NCI-H1417 treated with DMSO at 0.1 percent for 48 hours (cell line): ENCODE results near the gene FAM83C.

ENCODE experiments used
- DNase-seq: peaks from one replicate; lab custom pipeline; 2025; lab: John Stamatoyannopoulos, UW

The FAM83C gene

GRCh38 chr20:35283441-35284266 lies 8.6 kb downstream of the FAM83C start:
- no peak for DNase-seq

- no peak for DNase-seq
Observed at GRCh38 chr20:35281506-35282101, 10.6 kb downstream of the FAM83C start.

DNA sequence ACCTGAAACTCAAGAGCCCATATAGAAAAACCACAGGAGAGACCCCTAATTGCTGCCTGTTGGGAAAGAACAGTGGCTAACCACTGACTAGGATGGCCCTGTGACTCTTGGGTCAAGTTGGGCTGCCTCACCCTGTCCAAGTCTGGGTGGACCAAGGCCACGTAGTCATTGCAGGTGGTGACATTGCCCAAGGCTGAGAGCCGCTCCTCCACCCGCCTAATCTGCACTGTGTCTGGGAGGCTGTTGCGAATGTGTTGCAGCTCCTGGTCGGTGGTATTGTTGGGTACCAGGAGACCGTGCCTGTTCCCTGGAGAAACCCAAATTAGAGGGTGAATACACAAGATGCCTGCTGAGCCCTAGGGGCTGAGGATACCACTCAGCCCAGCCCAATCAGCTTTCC lies 11.7 kb downstream of the FAM83C start:
- DNase-seq, result no peak

DNA sequence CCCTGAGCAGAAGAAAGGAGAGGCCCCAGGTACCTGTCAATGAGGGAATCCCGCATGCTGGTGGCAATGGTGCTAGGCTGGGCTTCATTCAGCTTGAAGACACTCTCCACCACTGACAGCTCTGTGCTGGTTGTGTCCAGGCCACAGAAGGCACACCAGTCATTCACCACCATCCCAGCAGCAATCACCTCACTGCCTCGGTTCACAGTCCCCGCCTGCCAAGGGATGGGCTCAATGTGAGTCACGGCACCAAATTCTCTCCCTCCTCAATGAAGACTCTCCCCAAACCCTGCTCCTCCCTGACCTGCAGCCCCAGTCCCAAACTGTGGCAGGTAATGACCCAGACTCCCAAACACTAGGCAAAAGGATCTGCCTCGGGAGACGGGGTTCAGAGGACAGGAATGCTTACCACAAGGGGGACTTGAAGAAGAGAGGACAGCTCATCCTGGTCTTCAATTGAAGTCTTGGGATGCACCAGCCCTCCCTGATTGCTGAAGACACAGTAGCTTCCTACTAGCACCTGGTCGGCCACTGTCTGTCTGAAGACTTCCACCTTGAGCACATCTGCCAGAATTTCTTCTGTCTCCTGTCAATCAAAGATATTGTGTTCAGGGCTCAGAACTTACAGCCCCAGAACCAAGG lies 12.6 kb downstream of the FAM83C start:
- DNase-seq, result no peak

DNA sequence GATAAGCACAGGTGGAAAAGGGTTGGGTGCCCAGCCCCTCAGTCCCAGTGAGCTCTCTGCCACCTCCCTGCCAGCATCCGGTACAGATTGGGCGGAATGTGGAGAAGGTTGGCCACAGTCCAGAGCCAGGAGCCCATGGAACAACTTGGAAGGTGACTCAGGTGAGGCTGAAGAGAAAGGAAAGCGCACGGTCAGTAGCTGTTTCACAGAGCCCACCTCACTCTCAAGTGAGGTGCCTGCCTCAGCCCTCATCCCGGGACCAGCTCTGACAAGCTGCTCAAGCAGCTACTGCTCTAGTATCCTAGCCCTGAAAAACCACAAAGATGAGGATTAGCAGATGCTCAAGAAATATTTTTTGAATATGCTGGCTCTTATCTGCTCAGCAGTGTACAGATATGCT lies 13.2 kb downstream of the FAM83C start:
- DNase-seq, result no peak

DNA sequence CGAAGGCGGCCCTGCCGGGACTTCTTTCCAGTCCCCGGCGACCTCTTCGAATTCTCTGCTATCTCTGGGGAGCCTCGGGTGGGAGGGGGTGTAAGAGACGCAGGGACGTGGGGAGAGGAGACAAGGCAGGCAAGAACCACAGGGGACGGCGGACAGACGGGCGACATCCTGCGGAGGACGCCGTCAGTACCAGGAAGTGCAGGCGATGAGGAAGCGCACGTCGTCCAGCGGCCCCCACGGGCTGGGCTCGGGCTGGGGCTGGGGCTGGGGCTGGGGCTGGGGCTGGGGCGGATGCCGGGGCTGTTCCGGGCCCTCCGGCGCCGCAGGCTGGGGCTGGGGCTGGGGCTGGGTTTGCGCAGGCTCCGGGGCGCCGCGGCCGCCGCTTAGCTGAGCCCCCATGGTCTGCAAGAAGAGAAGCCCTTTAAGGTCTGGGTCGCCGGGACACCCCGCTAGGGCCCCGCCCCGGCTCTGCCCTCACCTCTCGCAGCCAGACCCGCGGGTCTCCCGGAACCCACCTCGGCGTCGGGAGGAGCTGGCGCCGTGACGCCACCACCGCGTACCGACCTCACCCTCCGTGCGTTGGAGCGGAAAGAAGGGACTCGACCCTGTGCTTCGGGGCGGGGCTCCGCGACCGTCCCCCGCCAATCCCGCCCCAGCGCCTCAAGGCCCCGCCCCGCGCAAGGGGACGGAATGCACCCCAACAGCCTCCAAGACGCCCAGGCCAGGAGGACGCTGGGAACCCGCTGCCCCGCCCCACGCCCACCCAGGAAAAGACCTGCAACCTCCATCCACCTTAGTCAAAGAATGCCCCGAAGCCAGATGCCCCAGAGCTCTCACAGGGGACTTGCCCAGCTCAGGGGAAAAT lies 14.5 kb downstream of the FAM83C start, which contains the start of gene MMP24OS:
Gene MMP24OS, minus strand, starts transcription at position 592 of the 865 bp plus-strand sequence. Its CDS starts 193 bp downstream, at position 399.
- peak; percentile 78 for DNase-seq

- DNase-seq, result no peak
Observed at GRCh38 chr20:35277127-35277526, 15.1 kb downstream of the FAM83C start.

GRCh38 chr20:35276408-35276807 lies 15.8 kb downstream of the FAM83C start:
- DNase-seq, result no peak

- DNase-seq, result no peak
Observed at GRCh38 chr20:35275741-35276251, 16.4 kb downstream of the FAM83C start.

GRCh38 chr20:35274172-35275092 lies 17.8 kb downstream of the FAM83C start:
- DNase-seq, result no peak

GRCh38 chr20:35273449-35274171 lies 18.6 kb downstream of the FAM83C start:
- DNase-seq, result no peak

GRCh38 chr20:35271904-35272303 lies 20.3 kb downstream of the FAM83C start:
- no peak for DNase-seq

DNA sequence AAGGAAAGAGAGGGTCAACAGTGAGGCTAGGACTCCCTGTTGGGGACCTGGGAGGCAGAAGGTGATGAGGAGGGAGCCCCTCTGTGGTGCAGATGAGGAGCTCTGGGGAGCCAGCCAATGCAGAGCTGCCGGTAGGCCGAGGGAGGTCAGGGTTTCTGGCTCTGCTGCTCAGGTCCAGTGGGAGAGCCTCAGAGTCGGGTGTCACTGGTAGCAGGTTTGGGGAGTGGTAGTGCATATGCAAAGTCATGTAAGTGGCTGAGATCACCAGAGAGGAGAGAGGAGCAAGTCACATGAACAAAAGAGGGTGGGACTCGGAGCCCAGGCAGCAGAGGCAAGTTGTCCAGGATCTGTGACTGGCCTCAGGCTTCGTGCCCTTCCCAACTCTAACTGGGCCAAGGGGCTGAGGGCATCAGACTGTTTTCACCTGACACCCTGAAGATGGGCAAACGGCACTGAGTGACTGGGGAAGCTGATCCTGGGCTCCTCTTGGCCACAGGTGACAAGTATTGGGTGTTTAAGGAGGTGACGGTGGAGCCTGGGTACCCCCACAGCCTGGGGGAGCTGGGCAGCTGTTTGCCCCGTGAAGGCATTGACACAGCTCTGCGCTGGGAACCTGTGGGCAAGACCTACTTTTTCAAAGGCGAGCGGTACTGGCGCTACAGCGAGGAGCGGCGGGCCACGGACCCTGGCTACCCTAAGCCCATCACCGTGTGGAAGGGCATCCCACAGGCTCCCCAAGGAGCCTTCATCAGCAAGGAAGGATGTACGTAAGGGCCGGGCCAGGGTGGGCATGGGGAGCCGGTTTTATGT lies 20.9 kb downstream of the FAM83C start:
- DNase-seq, result no peak

DNA sequence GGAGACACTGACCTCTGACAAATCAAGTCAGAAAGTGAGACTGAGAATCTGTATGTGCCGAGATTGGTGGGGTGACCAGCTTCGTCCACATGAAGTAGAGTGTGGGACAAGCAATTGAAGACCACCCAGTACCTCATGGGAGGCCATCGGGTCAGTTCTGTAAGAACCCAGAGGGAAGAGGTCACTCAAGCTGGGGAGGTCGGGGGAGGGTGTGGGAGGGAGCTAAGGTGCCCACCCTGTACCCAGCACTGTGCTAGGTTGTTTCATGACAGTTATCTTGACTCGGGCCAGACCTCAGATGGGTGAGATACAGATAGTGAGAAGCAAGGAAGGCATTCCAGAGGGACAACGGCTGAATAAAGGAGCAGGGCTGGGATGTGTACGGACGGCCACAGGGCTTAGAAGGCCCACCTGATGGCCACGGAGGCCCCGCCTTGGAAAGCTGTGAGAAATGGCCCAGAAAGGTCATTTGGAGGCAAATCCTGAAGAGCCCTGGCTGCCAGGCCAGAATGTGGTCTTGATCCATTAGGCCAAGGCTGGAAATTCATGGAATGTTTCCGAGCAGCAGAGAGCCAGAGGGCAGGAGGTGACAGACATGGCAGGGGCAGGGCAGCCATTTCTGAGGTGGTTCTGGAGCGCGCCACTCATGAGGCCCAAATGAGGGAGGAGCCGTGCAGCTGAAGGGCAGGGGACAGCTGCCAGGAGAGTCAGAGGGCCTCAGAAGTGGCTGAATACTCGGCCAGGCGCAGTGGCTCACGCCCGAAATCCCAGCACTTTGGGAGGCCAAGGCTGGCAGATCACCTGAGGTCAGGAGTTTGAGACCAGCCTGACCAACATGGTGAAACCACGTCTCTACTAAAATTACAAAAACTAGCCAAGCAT lies 22.0 kb downstream of the FAM83C start:
- no peak for DNase-seq

DNA sequence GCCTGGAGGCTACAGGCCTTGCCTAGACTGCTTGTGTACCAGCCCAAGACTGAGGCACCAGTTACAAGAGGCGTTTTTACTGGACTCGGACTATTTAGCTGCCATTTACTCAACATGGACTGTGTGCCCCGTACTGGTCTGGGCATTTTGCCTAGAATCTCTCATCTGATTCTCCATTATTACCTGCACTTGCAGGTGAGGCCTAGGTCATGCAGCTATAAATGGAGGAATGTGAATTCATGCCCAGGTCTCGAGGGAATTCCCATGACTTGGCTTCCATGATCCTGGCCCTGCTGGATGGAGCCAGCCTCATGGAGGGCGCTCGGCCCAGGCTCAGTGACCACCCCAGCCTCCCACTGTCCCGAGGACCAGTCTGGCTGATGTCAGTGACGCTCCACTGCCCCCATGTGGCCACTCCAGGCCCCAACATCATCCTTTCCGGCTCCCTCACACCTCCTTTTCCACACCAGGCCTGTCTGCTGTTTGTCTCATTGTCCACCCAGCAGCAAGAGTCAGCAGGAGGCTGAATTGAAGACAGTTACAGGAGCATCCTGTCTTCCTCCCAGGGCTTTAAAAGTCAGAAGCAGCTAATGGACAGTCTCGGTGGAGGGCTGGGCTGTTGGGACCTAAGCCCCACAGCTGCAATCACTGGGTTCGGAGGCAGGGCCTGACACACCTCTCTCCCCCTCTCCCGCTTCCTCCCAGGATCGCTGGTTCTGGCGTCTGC lies 23.0 kb downstream of the FAM83C start:
- no peak for DNase-seq

DNA sequence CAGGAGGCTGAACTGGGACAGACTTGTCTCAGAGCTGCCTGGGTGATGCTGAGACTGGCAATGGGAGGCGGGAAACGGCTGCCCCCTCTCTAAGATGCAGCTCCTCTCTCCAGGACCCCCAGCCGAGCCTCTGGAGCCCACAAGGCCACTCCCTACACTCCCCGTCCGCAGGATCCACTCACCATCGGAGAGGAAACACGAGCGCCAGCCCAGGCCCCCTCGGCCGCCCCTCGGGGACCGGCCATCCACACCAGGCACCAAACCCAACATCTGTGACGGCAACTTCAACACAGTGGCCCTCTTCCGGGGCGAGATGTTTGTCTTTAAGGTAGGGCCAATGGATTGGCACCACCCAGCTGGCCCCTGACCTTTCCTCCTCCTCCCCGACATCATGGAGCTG lies 25.1 kb downstream of the FAM83C start:
- DNase-seq, result no peak

GRCh38 chr20:35264755-35265154 lies 27.5 kb downstream of the FAM83C start:
- DNase-seq, result no peak
